A549 (cell line): ENCODE data around the gene PTGR1.

Experiments used
- CEBPB ChIP-seq, 2 experiments: fragments of >200 bp in 1 of 2; sonication (Bioruptor Twin) in 1 of 2; formaldehyde crosslinking in 1 of 2; IDR thresholded peaks; 2 replicates each; pipeline ENCODE4 v1.6.1; 2012 to 2016
- CHD2 ChIP-seq: fragments of 150-350 bp; IDR thresholded peaks from 2 replicates; pipeline ENCODE4 v1.6.1; 2014; ENCODE audit warnings: low read length; ENCODE audit not compliant: partially characterized antibody
- CHD4 ChIP-seq: fragments of 200-600 bp; sonication (generic); IDR thresholded peaks from 2 replicates; pipeline ENCODE4 v1.6.1; 2016; ENCODE audit warnings: antibody characterized with exemption, mild to moderate bottlenecking, borderline replicate concordance
- CTCF ChIP-seq: fragments of >200 bp; sonication (Bioruptor Twin); formaldehyde crosslinking; IDR thresholded peaks from 3 replicates; pipeline ENCODE4 v1.5.1; 2016
- EP300 ChIP-seq, 2 experiments: fragments of >200 bp; sonication (Bioruptor Twin); formaldehyde crosslinking; IDR thresholded peaks; 2 replicates in 1 of 2; 3 replicates in 1 of 2; pipeline ENCODE4 v1.6.1; 2016 to 2017
- HDAC2 ChIP-seq: fragments of 200-600 bp; sonication (generic); IDR thresholded peaks from 2 replicates; pipeline ENCODE4 v1.6.1; 2016
- KDM1A ChIP-seq: fragments of 200-600 bp; sonication (generic); IDR thresholded peaks from 2 replicates; pipeline ENCODE4 v1.6.1; 2016; ENCODE audit warnings: low read depth, mild to moderate bottlenecking
- KDM5A ChIP-seq: fragments of 200-600 bp; sonication (generic); IDR thresholded peaks from 2 replicates; pipeline ENCODE4 v1.6.1; 2016; ENCODE audit warnings: antibody characterized with exemption, mild to moderate bottlenecking
- POLR2A ChIP-seq: IDR thresholded peaks from 2 replicates; pipeline ENCODE4 v1.6.1; 2012; ENCODE audit warnings: mild to moderate bottlenecking, low read length
- TF ChIP-seq, protein P1 (sequence below): fragments of 200-600 bp; sonication (generic); IDR thresholded peaks from 2 replicates; pipeline ENCODE4 v1.6.1; 2016; ENCODE audit warnings: antibody characterized with exemption, mild to moderate bottlenecking, moderate library complexity
- TF ChIP-seq, protein P2 (sequence below): IDR thresholded peaks from 2 replicates; pipeline ENCODE4 v1.6.1; 2012

- TF ChIP-seq KDM5A: no peak
- TF ChIP-seq EP300 (IDR thresholded peaks at IDR 0.05): no peak
- TF ChIP-seq HDAC2: no peak
- TF ChIP-seq CTCF: no peak
- no peak; the same call in 1 of the 2 replicates for TF ChIP-seq CHD4
- TF ChIP-seq KDM1A: no peak
- TF ChIP-seq CHD2: no peak
- TF ChIP-seq CEBPB (IDR thresholded peaks at IDR 0.05): no peak; a peak in 1 of 4 replicates
- TF ChIP-seq, protein P1, sequence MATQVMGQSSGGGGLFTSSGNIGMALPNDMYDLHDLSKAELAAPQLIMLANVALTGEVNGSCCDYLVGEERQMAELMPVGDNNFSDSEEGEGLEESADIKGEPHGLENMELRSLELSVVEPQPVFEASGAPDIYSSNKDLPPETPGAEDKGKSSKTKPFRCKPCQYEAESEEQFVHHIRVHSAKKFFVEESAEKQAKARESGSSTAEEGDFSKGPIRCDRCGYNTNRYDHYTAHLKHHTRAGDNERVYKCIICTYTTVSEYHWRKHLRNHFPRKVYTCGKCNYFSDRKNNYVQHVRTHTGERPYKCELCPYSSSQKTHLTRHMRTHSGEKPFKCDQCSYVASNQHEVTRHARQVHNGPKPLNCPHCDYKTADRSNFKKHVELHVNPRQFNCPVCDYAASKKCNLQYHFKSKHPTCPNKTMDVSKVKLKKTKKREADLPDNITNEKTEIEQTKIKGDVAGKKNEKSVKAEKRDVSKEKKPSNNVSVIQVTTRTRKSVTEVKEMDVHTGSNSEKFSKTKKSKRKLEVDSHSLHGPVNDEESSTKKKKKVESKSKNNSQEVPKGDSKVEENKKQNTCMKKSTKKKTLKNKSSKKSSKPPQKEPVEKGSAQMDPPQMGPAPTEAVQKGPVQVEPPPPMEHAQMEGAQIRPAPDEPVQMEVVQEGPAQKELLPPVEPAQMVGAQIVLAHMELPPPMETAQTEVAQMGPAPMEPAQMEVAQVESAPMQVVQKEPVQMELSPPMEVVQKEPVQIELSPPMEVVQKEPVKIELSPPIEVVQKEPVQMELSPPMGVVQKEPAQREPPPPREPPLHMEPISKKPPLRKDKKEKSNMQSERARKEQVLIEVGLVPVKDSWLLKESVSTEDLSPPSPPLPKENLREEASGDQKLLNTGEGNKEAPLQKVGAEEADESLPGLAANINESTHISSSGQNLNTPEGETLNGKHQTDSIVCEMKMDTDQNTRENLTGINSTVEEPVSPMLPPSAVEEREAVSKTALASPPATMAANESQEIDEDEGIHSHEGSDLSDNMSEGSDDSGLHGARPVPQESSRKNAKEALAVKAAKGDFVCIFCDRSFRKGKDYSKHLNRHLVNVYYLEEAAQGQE: no peak
- TF ChIP-seq POLR2A: no peak
- TF ChIP-seq, protein P2, sequence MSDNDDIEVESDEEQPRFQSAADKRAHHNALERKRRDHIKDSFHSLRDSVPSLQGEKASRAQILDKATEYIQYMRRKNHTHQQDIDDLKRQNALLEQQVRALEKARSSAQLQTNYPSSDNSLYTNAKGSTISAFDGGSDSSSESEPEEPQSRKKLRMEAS: no peak
Measured at GRCh38 chr9:111598733-111599091, 735 bp downstream of the PTGR1 start.
